Parathyroid adenoma (tissue), 2 donors: ENCODE measurements around the gene APEH.
A peak's percentile ranks its signal among the peaks of the same experiment; 100 is the strongest.

Experiments
- H2AFZ ChIP-seq: fragments of 300-600 bp; sonication (generic); one replicate; pipeline ENCODE4 v1.7.0; 2017; ENCODE audit warnings: antibody characterized with exemption, mild to moderate bottlenecking
- H3K27ac ChIP-seq: fragments of 300-600 bp; sonication (generic); one replicate; pipeline ENCODE4 v1.7.0; 2017
- H3K27me3 ChIP-seq: fragments of 300-600 bp; sonication (generic); one replicate; pipeline ENCODE4 v1.7.0; 2017; ENCODE audit warnings: low read length; ENCODE audit not compliant: control insufficient read depth, insufficient read depth
- H3K36me3 ChIP-seq: fragments of 300-600 bp; sonication (generic); one replicate; pipeline ENCODE4 v1.7.0; 2017; ENCODE audit warnings: low read length; ENCODE audit not compliant: control insufficient read depth, insufficient read depth
- H3K4me1 ChIP-seq: fragments of 300-600 bp; sonication (generic); one replicate; pipeline ENCODE4 v1.7.0; 2017; ENCODE audit warnings: control low read depth
- H3K4me2 ChIP-seq: fragments of 300-600 bp; sonication (generic); one replicate; pipeline ENCODE4 v1.7.0; 2017; ENCODE audit warnings: low read length
- H3K4me3 ChIP-seq: fragments of 300-600 bp; sonication (generic); one replicate; pipeline ENCODE4 v1.7.0; 2017; ENCODE audit warnings: low read depth, low read length
- H3K79me2 ChIP-seq: fragments of 300-600 bp; sonication (generic); one replicate; pipeline ENCODE4 v1.7.0; 2017; ENCODE audit warnings: control low read depth
- H3K9ac ChIP-seq: fragments of 300-600 bp; sonication (generic); one replicate; pipeline ENCODE4 v1.7.0; 2017; ENCODE audit warnings: mild to moderate bottlenecking
- H3K9me3 ChIP-seq: fragments of 300-600 bp; sonication (generic); one replicate; pipeline ENCODE4 v1.7.0; 2017; ENCODE audit warnings: low read length; ENCODE audit not compliant: control insufficient read depth
- CTCF ChIP-seq: fragments of 300-600 bp; sonication (generic); IDR thresholded peaks from one replicate; pipeline ENCODE4 v1.7.0; 2017; ENCODE audit warnings: antibody characterized with exemption, mild to moderate bottlenecking
- donor health status: primary hyperparathyroidism.

Gene APEH

GRCh38 chr3:49673715-49674496 is at the start of gene APEH:
Gene APEH, plus strand, starts transcription at chr3:49674351. Its CDS starts 51 bp downstream, at chr3:49674402.
- H3K9ac ChIP-seq: peak within 1 kb of the TSS; percentile 42
- H2AFZ ChIP-seq: peak within 1 kb of the TSS; percentile 89
- no peak for TF ChIP-seq CTCF
- no peaks in the 10 kb centered on the region for H3K36me3 ChIP-seq
- peak within 1 kb of the TSS; percentile 64 for H3K4me2 ChIP-seq
- H3K9me3 ChIP-seq: no peaks in the 10 kb centered on the region
- peak within 1 kb of the TSS; percentile 93 for H3K27ac ChIP-seq
- peak within 1 kb of the TSS; percentile 79 for H3K4me3 ChIP-seq
- H3K4me1 ChIP-seq: peaks cover 17% of the 10 kb centered on the region
- no peaks in the 10 kb centered on the region for H3K79me2 ChIP-seq
- no peaks in the 10 kb centered on the region for H3K27me3 ChIP-seq

GRCh38 chr3:49625071-49625470 is 49.1 kb upstream of the APEH start:
- no peak overlapping the region for H3K9ac ChIP-seq
- no peaks in the 10 kb centered on the region for H3K27me3 ChIP-seq
- no peak overlapping the region for H3K27ac ChIP-seq
- H3K36me3 ChIP-seq: no peaks in the 10 kb centered on the region
- H3K9me3 ChIP-seq: no peaks in the 10 kb centered on the region
- no peak overlapping the region for H3K4me2 ChIP-seq
- H2AFZ ChIP-seq: no peak overlapping the region
- H3K79me2 ChIP-seq: peaks cover 22% of the 10 kb centered on the region
- H3K4me1 ChIP-seq: peaks cover 6% of the 10 kb centered on the region
- no peak for TF ChIP-seq CTCF
- no peak overlapping the region for H3K4me3 ChIP-seq

- no peaks in the 10 kb centered on the region for H3K9me3 ChIP-seq
- no peak overlapping the region for H3K4me3 ChIP-seq
- no peak overlapping the region for H3K4me2 ChIP-seq
Measured at GRCh38 chr3:49626101-49626581, 48.0 kb upstream of the APEH start.

GRCh38 chr3:49626796-49627195 is 47.4 kb upstream of the APEH start:
- Histone ChIP-seq H3K9me3 (no peaks in the 10 kb centered on the region), H3K79me2 (peaks cover 25% of the 10 kb centered on the region), H3K4me3 (no peak overlapping the region), H3K4me1 (peaks cover 6% of the 10 kb centered on the region), H3K27me3 (no peaks in the 10 kb centered on the region), H3K4me2 (no peak overlapping the region), H3K36me3 (no peaks in the 10 kb centered on the region), H2AFZ (no peak overlapping the region), H3K9ac (no peak overlapping the region), H3K27ac (no peak overlapping the region)
- no peak for TF ChIP-seq CTCF

More at GRCh38 chr3:49626101-49626581, 48.0 kb upstream of the APEH start:
- peaks cover 25% of the 10 kb centered on the region for H3K79me2 ChIP-seq
- no peaks in the 10 kb centered on the region for H3K36me3 ChIP-seq
- H3K27me3 ChIP-seq: no peaks in the 10 kb centered on the region
- H3K27ac ChIP-seq: no peak overlapping the region
- H3K4me1 ChIP-seq: peaks cover 6% of the 10 kb centered on the region
- H3K9ac ChIP-seq: no peak overlapping the region
- no peak for TF ChIP-seq CTCF
- H2AFZ ChIP-seq: no peak overlapping the region
